ENCODE data around the gene NASP.
A peak's percentile ranks its signal among the peaks of the same experiment; 100 is the strongest.
"Not testable (repeated sequence)": the region's sequence is repeated elsewhere in the genome, so short reads cannot be mapped to it uniquely, and the experiment has no call there.

NASP gene

GRCh38 chr1:45569962-45570581, 13.8 kb upstream of the NASP start:
- DNase-seq (ENCODE audit: low read depth in 3 of 3), result peak; percentile 39 to 61 (median 42)

DNA sequence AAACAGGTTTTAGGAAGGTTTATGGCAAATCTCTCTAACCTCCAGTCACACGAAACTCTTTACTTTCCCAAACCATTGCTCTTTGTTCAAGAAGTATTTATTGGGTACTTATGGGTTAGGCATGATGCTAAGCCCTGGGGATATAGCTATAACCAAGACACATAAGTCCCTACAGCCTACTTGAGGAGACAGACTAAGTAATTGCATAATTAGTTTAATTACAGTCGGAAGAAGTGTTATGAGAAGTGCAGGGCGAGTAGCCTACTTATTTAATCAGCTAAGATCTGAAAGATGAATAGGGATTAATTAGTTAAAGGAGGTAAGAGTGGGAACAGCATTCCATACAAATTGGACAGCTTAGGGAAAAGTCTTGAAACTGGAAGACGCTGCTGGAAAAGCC, 13.2 kb upstream of the NASP start:
- DNase-seq (ENCODE audit: low read depth in 3 of 3), result no peak

DNA sequence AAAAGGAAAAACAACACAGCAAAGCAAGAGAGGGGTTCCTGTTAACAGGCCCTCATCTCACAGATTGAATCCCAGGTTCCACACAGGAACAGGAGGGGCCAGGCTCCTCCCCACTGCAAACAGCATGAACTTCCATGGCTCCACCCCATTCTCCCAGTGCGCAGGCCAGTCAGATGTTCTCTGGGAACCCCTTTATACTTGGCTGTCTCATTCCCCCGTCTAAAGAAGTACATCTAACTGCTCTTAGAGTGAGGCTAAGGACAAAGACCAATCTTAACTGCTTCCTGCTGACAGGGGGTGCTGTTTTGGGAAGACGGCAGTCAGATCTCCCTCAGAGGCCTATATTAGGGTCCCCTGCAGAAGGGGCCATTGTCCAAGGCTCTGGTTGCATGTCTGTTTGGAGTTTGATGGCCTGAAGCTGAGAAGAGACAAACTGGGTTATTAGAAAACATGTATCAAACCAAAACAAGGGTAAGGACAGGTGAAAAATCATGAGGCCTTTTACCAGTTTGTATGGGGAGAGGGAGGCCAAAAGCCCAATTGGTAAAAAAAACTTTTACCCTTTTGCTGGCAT, 10.5 kb upstream of the NASP start:
- no peak for DNase-seq (ENCODE audit: low read depth in 3 of 3)

DNA sequence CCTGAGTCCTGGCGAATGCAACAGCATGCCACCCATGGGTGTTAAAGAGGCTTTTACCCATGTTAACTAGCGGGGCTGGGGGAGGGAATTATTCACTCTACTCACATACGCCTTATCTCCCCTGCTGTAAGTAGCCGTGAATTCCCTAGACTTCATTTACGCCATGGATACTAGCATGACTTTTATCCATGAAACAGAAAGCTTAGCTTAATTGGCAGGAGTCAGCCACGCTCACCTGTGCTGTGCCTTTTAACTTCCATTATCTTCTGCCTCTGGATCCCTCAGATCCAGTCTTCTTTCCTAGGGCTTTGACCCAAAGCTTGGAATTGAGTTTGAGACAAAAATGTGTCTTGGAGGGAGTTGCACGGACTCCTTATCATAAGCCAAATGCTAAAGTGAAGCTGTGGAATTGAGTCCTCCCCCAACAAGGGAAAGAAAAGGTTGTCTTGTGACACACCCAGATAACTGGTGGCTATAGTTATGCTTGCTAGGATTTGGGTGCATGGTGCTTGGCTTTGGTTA, 9.7 kb upstream of the NASP start:
- no peak for DNase-seq (ENCODE audit: low read depth in 3 of 3)

- DNase-seq (ENCODE audit: low read depth in 3 of 3), result peak; percentile 78 to 89 (median 85)
Measured at GRCh38 chr1:45583264-45583665, 576 bp upstream of the NASP start.

DNA sequence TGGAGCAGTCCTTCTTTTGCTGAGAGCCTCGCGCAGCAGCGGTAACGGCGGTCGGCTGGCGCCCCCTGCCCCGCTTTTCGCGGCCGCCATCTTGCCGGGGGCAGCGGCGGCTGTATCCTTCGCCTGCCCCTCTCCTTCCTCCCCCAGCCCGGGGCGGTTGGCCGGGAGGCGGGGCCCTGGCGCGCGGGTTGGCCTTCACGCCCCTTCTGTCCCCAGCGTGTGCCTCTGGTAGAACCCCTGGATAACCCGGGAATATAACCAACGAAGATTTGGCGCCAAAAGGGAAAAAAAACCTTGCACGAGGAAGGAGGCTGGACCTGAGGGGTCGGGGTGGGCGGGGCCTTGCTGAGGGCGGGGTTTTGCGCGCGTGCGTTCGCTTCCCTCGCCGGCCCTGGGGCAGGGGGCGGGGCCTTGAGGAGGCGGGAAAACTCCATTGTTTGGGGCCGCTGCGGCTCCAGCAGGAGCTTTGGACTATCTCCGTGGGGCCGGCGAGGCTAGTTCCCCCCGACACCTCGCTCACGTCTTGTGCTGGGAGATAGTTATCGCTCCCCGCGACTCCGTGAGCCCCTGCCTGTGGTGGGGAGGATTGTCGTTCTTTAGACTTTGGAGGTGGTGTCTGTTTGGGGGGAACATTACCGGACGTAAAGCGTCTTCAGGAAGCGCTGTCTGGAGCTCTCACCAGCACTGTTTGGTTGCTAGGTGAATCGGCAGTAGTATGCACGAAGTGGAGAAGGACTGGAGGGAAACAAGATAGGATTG, 689 bp downstream of the NASP start:
- DNase-seq (ENCODE audit: low read depth in 3 of 3), result peak; percentile 74 to 75 (median 75)

- no peak for DNase-seq (ENCODE audit: low read depth in 3 of 3)
Measured at GRCh38 chr1:45585110-45585426, 1.2 kb downstream of the NASP start.

- no peak for DNase-seq (ENCODE audit: low read depth in 3 of 3)
Measured at GRCh38 chr1:45585496-45586075, 1.7 kb downstream of the NASP start.

DNA sequence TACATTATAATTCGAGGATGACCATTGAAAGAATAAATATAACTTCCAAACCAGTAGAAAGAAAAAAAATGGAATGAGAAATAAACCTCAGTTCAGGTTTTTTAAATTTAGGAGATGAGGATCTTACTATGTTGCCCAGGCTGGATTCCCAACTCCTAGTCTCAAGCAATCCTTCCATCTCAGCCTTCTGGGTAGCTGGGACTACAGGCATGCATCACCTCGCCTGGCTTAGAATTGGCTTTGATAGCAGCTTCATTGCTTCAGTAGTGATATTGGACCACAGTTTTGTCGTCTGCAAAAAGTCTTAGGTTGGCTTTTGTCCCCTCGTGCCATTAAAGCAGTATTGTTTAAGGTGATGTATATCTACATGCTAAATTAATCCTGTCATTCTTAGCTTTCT, 2.9 kb downstream of the NASP start:
- no peak for DNase-seq (ENCODE audit: low read depth in 3 of 3)

GRCh38 chr1:45589861-45590260, 6.0 kb downstream of the NASP start:
- no peak for DNase-seq (ENCODE audit: low read depth in 3 of 3)

GRCh38 chr1:45594412-45594811, 10.6 kb downstream of the NASP start:
- DNase-seq (ENCODE audit: low read depth in 3 of 3), result no peak

DNA sequence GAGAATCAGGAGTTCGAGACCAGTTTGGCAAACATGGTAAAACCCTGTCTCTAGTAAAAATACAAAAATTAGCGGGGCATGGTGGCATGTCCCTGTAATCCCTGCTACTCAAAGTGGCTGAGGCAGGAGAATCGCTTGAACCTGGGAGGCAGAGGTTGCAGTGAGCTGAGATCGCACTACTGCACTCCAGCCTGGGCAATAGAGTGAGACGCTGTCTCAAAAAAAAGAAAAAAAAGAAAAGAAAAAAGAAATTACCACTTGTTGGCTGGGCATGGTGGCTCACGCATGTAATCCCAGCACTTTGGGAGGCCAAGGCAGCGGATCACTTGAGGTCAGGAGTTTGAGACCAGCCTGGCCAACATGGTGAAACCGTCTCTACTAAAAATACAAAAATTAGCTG, 12.9 kb downstream of the NASP start:
- not testable (repeated sequence) for DNase-seq (ENCODE audit: low read depth in 3 of 3)

- DNase-seq (ENCODE audit: low read depth in 3 of 3), result no peak
Measured at GRCh38 chr1:45604239-45604638, 20.4 kb downstream of the NASP start.

DNA sequence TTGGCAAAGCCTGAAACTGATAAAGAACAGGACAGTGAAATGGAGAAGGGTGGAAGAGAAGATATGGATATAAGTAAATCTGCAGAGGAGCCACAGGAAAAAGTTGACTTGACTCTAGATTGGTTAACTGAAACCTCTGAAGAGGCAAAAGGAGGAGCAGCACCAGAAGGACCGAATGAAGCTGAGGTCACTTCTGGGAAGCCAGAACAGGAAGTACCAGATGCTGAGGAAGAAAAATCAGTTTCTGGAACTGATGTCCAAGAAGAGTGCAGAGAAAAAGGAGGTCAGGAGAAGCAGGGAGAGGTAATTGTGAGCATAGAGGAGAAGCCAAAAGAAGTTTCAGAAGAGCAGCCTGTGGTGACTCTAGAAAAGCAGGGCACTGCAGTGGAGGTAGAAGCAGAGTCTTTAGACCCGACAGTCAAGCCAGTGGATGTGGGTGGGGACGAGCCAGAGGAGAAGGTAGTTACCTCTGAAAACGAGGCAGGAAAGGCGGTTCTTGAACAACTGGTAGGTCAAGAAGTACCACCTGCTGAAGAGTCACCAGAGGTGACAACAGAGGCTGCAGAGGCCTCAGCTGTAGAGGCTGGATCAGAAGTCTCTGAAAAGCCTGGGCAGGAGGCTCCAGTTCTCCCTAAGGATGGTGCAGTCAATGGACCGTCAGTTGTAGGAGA, 23.7 kb downstream of the NASP start:
- DNase-seq (ENCODE audit: low read depth in 3 of 3), result no peak

DNA sequence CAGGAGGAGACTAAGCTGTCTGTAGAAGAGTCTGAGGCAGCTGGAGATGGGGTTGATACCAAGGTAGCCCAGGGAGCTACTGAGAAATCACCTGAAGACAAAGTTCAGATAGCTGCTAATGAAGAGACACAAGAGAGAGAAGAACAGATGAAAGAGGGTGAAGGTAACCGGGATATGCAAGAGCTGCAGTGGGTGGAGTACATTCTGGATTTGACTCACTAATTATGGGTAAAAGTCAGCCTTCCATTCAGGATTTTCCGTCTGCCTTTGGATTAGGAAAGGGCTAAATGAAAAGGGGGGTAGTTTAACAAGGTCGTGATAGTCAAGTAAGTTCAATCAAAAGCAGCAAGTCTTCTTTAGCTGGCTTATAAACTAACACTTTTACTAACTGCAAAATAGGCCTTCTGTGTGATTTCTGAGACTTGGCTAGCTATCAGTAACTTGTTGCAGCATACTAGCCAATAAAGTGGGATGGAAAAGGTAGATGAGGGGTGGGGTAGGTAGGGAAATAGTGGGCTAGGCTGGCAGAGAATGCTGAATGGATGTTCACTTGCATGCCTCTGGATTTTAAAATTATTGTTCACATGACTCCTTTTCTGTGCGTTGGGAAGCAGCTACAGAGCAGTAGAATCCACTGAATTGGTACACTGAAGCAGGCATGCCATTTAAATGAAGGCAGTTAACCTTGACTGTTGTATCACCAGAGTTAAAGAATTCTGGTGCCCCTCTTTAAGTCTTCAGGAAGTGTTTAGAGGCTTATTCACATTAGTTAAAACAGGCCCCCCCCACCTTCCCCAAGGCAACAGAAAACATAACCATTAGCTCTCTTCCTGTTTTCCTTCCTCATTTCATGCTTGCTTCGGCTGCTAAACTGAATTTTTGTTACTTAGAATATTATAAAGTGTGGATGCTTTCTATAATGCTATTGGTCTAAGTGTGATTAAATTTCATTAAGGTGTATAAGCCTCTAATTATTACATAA, 24.6 kb downstream of the NASP start:
- DNase-seq (ENCODE audit: low read depth in 3 of 3), result no peak

DNA sequence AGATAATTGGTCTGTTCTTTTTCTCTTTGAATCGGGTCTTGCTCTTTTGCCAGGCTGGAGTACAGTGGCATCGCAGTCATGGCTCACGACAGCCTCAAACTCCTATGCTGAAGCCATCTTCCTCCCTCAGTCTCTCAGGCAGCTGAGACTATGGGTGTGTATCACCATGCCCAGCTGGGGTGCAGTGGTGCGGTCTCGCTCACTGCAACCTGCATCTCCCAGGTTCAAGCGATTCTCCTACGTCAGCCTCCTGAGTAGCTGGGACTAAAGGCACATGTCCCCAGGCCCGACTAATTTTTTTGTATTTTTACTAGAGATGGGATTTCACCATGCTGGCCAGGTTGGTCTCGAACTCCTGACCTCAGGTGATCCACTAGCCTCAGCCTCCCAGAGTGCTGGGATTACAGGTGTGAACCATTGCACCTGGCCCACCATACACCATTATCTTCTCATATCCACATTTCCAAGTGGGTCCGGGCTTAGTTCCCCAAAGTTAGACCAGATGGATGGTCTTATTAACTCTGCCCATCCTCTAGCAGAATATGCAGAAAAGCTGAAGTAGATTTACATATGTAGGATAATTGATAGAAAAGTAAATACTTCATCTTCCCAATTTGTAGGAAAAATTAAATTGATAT, 26.9 kb downstream of the NASP start:
- DNase-seq (ENCODE audit: low read depth in 3 of 3), result no peak

DNA sequence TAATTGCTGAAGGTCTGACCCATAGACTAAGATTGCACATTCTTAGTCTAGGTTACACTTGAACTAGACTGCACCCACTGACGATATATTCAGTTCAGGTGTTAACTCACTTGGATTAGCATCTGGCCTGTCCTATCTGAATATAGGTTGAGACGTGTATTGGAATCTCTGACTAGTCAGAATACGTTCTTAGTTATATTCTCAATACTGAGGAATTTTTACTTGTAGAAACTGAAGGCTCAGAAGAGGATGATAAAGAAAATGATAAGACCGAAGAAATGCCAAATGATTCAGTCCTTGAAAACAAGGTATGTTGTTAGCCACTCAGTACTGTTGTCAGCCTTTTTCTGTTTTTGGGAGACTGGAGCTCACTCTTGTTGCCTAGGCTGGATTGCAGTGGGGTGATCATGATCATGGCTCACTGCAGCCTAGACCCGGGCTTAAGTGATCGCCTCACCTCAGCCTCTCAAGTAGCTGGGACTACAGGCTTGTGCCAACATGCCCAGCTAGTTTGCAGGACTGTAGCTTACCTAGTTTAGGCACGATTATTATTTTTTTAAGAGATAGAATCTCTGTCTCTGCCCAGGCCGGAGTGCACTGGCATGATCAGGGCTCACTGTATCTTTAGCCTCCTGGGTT, 29.2 kb downstream of the NASP start:
- DNase-seq (ENCODE audit: low read depth in 3 of 3), result no peak

- DNase-seq (ENCODE audit: low read depth in 3 of 3), result no peak
Measured at GRCh38 chr1:45615885-45616284, 32.0 kb downstream of the NASP start.

DNA sequence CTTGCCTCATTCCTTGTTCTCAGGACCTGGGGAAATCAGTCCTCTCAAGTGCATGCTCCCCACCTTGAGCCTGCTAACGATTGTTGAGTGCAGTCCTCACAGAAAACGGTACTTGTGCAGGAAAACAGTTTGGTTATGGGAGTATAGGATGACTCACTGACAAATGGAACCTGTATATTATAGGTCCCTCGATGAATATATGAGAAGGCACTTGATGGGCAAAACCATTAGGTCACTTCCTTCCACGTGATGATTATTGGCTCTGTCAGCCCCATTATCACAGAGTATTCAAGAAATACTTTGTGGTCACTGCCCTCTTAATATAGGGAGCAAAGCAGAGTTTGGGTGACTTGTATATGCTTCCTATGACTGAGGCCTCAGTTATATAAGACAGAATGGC, 33.8 kb downstream of the NASP start:
- DNase-seq (ENCODE audit: low read depth in 3 of 3), result no peak

Measured in stimulated activated CD4-positive, alpha-beta T cell treated with anti-CD3 and anti-CD28 coated beads, TNF-alpha, amount 100 ng/mL, for 4 hours (primary cell).